NCI-H1417 (cell line): ENCODE data around the gene LRRC8B.

ENCODE experiments used
- DNase-seq, 3 experiments: peaks; one replicate each; lab custom pipeline; 2025; lab: John Stamatoyannopoulos, UW

The LRRC8B gene

DNA sequence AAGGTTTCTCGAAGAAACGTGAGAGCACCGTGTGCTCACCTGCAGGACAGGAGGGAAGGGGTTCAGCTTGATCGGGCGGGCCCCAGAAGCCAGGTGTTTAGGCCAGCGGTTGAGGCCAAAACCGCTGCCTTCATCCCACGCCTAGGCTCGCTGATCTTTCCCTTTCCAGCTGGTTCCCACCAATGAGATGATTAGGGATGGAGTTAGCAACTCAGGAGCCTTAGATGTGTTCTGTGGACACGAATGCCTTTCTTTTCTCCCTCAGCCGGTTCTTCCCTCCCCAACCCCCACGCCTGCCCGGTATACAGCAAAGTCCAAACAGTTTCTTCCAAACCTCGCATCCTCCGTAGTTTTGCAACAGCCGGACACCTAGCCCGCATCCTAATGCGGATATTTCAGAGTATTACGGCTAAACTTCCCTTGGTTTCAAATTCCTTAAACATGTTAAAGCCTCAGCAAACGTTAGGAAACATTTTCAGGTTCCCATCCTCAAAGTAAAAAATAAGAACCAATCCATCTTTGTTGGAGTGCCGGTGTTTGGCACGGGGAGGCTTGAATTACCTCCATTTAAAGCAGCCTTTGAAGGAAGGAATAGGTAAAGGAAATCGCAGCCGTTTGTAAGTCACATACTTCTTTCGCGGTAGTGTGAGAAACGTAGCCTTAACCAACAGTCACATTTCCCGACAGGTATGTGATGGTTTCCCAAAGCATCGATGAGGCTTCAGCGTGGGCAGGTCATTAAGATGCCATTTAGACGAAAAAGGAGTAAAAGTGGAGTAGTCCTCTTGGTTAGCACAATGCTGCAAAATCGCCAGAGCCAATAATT, 109.4 kb downstream of the LRRC8B start:
- peak in 2 of 3 experiments; percentile 48 to 70 for DNase-seq

DNA sequence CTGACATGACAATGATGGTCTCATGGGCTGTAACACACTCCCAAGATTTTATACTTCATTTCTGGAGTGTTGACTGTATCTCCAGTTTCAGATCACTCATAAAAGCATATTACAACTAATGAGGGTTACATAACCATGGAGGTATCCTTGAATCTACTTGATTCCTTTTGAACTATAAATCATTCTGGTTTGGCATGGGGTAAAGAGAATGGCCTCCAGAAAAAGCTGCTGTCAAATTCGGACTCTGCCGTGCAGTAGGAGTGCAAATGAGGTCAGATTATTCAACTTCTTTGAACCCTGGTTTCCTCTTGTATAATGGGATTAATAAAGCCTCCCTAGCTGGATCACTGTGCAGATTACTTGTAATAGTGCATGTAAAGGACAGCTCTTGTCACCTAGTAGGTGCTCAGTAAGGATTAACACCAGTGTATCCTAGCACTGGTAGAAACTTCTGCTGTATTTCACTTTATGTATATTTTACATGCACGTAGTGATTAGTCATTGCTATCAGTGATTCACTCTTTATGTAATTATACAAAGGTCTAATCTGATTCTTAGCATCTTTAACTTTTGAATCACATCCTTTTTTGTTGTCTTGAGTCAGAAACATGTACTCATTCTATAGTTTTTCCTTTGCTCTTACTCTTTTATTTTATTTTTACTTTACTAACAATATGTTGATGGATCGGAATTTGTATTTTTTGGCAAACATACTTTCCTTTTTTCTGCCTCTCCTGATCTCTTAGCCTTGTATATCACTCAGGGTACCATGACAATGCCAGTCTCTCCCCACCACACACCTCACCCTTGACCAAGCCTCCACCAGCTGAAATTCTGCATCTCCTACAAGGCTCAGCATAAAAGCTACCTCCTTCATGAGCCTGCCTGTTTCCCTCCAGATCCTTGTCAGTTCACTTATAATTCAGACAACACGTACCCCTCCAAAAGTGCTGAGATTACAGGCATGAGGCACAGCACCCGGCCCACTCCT, 111.5 kb downstream of the LRRC8B start:
- peak in 1 of 3 experiments; percentile 12 for DNase-seq

DNA sequence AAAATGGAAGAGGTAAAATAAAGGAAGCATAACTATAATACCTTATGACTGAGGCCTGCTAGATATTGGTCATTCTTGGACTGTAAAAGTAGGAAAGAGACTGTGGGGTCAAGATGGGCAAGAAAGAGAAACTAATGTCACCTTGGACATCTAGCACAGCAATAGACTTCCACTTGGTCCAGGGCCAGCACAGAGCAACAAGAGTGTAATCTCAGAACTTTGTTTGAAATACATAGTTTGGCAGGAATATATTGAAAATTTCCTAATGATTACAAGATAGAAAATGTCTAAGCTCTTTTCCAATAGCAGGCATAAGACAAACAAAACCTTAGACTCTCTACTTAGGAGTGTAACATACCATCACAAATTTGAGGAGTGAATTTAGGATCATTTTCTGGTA, 112.9 kb downstream of the LRRC8B start:
- no peak for DNase-seq

DNA sequence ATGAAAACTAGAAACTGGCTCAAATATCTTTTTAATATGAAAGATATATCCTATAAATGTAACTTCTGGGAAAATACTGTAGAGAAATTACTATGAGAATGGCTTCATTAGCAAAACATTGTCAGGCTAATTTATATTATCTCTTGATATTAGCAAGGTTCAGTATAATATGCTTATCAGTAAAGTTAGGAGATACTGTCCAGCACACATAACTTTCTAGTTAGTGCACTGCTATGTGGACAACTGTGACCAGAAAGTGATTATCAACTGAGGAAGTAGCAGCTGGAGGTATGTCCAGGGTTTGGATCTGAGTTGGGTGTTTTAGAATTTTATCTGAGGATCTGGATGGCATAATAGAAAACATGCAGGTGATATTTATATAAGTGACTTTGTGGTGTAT, 115.8 kb downstream of the LRRC8B start:
- no peak for DNase-seq

DNA sequence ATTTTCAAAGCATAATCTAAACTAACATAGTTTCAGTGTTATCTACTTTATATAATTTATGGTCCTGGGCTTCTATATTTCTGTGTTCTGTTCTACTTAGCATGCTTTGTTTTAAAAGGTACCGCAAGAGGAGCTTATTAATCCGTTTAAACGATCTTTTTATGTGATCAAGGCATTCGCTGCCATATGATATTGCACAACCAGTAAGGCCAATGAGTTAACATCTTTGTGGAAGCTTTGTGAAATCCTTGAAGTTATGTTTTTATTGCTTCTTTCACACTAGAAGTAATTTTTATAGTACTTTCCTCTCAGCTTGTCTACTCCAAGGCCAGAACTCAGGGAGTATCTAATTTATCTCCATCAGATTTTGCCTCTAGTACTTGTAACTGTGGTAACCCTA, 117.2 kb downstream of the LRRC8B start:
- no peak for DNase-seq

DNA sequence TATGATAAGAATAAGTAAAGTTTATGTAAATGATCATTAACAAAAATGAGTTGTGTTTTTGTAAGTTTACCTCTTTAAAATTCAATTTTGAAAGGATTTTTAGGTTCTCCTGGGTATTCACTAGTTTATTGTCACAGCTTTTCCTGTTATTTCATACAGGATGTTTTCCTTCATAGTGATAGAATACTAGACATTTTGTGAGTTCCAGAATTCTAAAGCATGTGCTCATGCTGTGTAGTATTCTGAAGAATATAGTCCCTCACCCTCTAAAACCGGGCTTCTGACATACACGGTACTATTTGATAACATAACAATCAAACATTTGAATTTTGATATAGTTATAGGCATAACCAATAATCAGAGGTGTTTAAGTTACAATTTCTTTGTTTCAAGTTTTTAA, 118.9 kb downstream of the LRRC8B start:
- no peak for DNase-seq

DNA sequence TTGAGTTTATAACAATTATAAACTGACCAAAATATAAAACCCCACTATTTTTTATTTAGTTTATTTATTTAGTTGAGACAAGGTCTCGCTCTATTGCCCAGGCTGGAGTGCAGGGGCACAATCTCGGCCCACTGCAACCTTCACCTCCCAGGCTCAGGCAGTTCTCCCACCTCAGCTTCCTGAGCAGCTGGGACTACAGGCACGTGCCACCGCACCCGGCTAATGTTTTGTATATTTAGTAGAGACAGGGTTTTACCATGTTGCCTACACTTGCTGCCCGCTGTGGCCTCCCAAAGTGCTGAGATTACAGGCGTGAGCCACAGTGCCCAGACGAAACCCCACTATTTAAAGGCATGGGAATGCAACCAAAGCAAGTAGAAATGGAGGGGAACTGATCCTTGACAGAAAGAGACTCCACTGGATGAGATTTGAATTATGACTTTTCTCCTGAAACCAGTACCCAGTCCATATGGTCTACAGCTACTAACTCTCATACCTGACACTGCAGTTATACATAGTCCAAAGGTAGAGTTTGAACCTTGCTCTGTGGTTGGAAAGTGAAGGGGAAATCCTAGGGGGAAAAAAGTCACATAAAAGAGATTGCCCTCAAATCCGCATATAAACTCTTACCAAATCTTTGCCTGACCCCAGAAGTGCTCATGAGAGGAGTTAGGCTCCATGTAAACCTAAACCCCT, 119.6 kb downstream of the LRRC8B start:
- DNase-seq = no peak

DNA sequence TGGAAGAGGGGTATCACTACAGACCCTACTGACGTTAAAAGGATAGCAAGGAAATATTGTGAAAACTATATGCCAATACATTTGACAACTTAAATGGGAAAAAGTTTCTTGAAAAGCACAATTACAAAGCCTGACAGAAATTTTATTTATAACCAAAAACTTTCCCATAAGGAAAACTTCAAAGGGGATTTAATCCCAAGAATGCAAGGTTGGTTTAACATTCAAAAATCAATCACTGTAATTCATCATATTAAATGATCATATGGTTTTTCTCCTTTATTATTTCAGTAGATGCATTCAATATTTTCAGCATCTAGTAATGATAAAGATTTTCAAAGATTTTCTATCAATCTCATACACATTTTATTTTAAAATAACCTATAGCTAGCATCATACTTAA, 121.6 kb downstream of the LRRC8B start:
- DNase-seq = no peak
